ENCODE measurements around the gene ZNF311.

Gene ZNF311

GRCh38 chr6:28945349-28945748, 59.8 kb downstream of the ZNF311 start:
- in situ Hi-C loops (cut with MboI; ENCODE audit: low pct_unique_long_range_greater_than_20kb, low sequenced_read_pairs, unreplicated experiment): no loop called here
- no peak for DNase-seq (ENCODE audit: low spot score)
- no peak for TF ChIP-seq CTCF (IDR thresholded peaks at IDR 0.05; ENCODE audit: extremely low read depth, insufficient read depth, missing control alignments)
